PC-9 (cell line): Measurements from ENCODE around the gene CAMTA1.

ENCODE experiments used
- CTCF ChIP-seq: fragments of 200-600 bp; sonication (generic); conservative IDR thresholded peaks from 2 replicates; pipeline ENCODE4 v1.6.1; 2017; ENCODE audit warnings: mixed run types, antibody characterized with exemption, mild to moderate bottlenecking, moderate library complexity
- EZH2 ChIP-seq: fragments of 200-600 bp; sonication (generic); IDR thresholded peaks from 2 replicates; pipeline ENCODE4 v1.8.0; 2017; ENCODE audit warnings: antibody characterized with exemption, low read depth

- TF ChIP-seq CTCF (no peak), EZH2 (no peak)
These were observed 623.5 kb downstream of the CAMTA1 start for GRCh38 chr1:7408771-7409150.
